ENCODE measurements around the gene PRPF4. TPM values are rescaled to one million over a fixed set of nuclear protein-coding genes. Genes with fewer than 3 reads are reported as not detected.

The PRPF4 gene
- total RNA-seq, 1 donor from 2014 or later = 16.3 TPM

Other genes starting within 250 kb of the PRPF4 start
- 6.5 TPM for gene ZFP37, start 218.9 kb upstream of the PRPF4 start, total RNA-seq
- 11.6 TPM for gene SLC31A2, start 124.7 kb upstream of the PRPF4 start, total RNA-seq
- 36.4 TPM for gene FKBP15, start 54.4 kb upstream of the PRPF4 start, total RNA-seq
- gene SLC31A1, start 54.1 kb upstream of the PRPF4 start, total RNA-seq = 13.2 TPM
- 28.2 TPM for gene CDC26, start 86 bp upstream of the PRPF4 start, total RNA-seq
- gene RNF183, start 27.7 kb downstream of the PRPF4 start, total RNA-seq = not detected
- gene WDR31, start 64.6 kb downstream of the PRPF4 start, total RNA-seq = 4.6 TPM
- 0.22 TPM for gene BSPRY, start 73.9 kb downstream of the PRPF4 start, total RNA-seq
- 11.6 TPM for gene HDHD3, start 101.3 kb downstream of the PRPF4 start, total RNA-seq
- 83.6 TPM for gene ALAD, start 125.6 kb downstream of the PRPF4 start, total RNA-seq
- 20.6 TPM for gene POLE3, start 135.0 kb downstream of the PRPF4 start, total RNA-seq
- 0.45 TPM for gene C9orf43, start 135.1 kb downstream of the PRPF4 start, total RNA-seq
- gene RGS3, start 188.1 kb downstream of the PRPF4 start, total RNA-seq = 43.1 TPM